Erythroblast (primary cell): ENCODE data around the gene NDRG4.

Experiments used
- GATA1 ChIP-seq: IDR thresholded peaks from 2 replicates; pipeline ENCODE4 v1.6.1; 2011; ENCODE audit warnings: low read depth, mild to moderate bottlenecking, control low read depth, low read length, moderate library complexity
- POLR2A ChIP-seq: IDR thresholded peaks from 2 replicates; pipeline ENCODE4 v1.6.1; 2011; ENCODE audit warnings: mild to moderate bottlenecking, low read length

DNA sequence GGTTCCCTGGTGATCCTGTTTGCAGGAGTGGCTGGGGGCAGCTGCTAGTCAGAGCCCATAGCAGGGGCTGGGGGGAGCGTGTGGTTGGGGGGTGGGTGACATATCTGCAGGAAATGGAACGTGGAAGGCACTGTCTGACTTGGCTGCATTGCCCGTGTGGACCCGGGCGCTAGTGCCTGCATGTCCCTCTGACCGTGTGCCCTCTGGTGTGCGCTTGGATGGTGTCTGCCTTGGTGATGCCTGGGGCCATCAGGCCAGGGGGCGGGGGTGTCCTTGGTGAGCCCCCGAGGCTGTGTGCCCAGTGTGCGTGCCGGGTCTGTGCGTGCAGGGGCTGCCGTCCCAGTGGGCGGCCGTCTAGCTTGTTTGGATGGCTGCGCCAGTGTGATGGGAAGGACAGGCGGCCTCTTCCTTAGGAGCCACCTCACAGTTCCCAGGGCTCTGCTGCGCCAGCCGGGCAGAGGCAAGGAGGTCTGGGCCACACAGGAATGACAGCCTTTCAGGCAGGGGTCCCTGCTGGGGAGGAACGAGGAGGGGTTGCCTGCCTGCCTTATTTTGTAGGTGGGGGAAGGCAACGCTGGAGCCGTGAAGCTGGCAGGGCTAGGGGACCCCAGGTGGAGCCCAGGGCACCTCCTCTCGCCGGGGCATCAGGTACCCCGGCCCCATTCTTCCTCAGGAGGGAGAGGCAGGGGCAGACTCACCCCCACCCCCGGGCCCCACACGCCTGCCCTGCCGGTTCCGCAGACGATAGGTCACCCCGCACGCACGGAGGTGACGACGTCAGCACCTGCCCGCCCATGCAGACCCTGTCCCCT is 693 bp downstream of the NDRG4 start:
- TF ChIP-seq POLR2A (no peak), GATA1 (no peak)
